T-helper 22 cell (primary cell): ENCODE data around the gene CPEB4.
A peak's percentile ranks its signal among the peaks of the same experiment; 100 is the strongest.

Experiments used
- DNase-seq: peaks from one replicate; pipeline ENCODE4 v3.0.0-alpha.2; 2020; ENCODE audit warnings: low read depth

Gene CPEB4

DNA sequence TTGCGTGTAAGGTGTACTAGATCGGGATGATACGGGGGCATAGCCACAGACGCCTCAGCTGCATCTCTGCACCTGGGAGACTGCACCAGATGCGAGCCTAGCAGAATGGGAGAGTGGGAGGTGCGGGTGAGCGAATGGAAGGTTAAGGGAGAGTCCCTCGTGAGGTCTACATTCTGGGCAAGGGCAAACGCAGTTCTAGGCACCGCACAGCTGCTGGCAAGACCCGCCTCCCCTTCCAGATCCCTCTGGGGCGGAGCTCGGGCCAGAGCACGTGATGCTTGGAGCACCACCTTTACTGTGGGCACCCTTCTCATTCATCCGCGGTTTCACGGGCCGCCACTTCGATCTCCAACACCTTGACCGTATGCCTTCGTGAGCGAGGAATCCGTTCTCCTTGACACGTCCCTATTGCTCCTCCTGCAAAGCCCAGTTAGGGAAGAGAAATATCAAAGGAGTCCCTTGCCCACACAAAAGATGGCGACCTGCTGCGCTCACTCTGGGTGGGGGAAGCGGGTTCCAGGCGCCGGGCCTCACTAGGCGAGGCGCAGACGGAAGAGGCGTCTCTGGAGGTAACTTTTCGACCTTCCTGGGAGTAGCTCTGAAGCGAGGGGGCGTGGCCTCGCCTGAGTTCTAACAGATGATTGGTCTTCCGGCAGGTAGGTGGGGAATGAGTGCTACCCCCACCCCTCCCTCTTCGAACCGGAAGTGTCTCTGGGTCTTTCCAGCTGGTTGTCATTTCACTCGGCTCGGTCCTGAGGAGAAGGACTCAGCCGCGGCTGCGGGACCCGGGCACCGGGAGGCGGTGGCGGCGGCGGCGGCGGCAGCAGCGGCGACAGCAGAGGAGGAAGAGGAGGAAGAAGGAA lies at the start of gene CPEB4:
CPEB4 (plus strand) TSS at position 740 of the 863 bp plus-strand sequence. CDS start 1,385 bp downstream, outside the sequence.
- DNase-seq, result peak; percentile 96

DNA sequence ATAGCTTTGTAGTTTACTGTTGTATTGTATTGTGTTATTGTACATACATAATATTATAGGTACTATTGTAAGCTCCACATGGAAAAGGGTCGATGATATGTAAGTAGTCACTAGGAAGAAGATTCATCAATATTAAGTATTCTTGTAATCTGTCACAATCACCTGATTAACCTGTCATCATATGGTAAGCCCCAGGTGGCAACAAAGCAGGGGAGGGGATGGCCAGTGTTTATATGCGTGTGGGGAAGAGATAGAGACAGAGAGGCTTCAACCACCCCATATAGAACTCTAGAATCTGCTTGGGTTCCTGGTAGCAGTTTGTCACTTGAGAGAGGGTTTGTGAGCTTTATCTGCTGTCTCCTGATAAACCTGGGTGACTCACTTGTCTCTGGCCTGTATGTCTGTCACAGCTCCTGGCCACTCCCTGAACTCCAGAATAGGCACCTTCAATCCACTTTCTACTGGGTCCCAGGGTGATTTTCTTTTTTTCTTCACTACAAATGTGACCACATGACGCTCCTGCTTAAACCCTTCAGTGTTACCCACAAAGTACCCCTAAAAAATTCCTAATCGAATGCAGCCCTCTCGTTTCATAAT lies 48.9 kb upstream of the CPEB4 start:
- DNase-seq, result no peak

DNA sequence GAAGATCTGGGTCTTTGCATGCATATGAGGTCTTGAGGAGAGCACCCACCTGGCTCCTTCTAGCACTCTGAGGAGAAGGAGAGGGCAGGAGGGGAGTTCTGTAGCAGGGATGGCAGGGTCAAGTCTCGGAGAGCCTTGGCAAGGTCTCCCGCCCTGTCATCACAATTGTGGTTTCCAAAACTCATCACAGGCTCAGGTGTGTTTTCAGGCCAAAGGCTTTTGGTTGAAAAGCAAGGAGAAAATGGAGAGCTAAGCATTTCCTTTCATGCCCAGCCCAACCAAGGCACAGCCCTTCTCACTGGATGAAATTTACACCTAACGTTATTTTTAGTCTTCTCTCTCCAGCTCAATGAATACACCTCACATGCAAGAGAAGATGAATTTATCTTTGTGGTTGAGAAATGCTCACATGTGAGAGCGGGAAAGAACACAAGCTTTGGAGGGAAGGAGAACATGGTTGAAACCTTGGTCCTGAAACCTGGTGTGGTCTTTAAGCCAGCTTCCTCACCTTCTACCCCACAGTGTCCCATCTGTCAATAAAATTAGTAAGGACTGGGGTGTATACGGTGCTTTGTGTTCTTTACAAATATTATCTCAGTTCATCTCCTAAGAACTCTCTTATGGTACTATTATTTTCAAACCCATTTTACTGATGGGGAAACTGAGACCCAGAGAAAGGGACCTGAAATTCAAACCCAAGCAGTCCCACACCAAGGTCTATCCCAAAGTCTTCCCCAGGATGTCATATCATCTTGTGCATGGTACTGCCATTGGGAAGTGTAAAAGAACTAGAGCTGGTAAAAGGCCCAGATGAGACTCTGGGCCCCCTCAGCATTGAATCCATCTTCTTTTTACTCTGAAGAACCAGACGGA lies 47.8 kb upstream of the CPEB4 start:
- no peak for DNase-seq

DNA sequence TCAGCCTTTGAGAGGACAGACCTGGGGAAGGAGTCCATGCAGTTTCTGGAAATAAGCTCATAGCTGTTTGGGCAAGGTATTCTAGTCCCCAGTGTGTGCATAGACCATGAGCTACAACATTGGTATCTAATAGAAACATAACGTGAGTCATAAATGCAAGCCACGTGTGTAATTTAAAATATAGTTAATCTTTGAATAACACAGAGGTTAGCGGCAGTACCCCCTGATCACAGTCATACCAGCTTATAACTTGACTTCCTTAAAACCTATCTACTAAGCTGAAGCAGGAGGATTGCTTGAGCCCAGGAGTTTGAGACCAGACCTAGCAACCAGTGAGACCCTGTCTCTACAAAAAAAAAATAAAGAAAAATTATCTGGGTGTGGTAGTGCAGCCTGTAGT lies 46.4 kb upstream of the CPEB4 start:
- no peak for DNase-seq

DNA sequence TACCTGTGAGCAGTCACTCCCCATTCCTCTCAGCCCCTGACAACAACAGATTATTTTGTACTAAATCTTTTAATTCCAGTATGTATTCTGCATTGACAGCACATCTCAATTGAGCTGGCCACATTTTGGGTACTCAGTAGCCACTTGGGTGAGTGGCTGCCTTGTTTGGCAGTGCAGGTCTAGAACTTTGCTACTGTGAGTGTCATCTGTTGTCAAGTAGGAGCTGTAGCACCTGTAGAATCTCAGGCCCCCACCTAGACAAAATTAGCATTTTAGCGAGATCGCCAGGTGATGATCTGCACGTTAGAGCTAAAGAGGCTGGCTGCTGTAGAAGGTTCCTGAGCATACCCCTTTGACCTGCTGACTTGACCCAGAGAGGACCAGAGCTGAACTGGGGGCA lies 44.4 kb upstream of the CPEB4 start:
- no peak for DNase-seq

DNA sequence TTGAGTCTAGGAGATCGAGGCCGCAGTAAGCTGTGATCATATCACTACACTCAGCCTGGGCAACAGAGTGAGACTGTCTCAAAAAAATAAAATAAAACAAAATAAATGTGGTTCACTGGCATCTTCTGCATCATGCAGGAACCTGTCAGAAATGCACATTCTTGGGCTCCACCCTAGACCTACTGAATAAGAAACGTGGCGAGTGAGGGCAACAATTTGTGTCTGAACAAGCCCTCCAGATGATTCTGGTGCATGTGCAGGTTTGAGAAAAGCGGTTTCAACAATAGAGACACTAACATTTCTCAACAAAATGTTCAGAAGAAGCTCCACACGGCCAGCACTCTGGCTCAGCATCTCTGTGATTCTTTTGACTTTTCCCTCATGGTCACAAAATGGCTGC lies 42.8 kb upstream of the CPEB4 start:
- no peak for DNase-seq

DNA sequence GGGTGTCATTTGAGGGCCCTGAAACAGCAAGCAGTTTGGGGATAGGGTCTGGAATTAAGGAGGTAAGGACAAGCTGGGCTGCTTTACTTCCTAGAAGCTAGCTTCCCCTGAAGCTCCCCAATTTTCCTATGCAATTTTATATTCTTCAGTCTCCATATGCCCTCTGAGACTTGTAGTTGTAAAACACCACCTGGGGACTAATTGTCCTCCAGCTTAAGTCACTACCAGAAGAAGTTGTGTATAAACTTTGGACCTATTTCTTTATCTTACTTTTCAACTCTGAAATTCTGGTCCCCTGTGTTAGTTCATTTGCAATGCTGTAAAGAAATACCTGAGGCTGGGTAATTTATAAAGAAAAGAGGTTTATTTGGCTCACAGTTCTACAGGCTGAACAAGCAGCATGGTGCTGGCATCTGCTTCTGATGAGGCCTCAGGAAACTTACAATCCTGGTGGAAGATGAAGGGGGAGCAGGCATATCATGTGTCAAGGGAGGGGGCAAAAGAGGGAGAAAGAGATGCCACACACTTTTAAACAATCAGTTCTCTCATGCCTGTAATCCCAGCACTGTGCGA lies 41.1 kb upstream of the CPEB4 start:
- no peak for DNase-seq

DNA sequence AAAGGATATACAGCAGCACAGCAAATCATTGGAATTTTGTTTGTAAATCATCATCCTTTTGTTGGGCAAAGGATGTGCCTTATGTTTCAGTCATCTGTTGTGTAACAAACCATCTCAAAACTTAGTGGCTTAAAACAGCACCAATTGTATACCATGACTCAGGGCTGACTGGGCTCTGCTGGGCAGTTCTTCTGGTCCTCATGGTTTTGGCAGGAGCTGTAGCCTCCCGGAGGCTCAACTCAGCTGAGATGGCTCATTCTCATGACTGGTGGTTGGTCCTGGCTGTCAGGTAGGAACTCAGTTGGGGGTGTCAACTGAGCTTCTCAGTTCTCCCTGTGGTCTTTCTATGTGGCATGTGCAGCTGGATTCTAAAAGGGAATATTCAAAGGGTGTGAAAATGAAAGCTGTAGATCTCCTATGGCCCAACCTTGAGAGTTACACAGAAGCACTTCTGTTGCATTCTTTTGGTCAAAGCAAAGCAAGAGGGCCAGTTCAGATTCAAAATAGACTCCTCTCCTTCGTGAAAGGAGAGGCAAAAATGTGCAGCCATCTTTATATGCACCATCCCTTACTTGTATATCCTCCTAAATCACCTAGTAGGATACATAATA lies 39.1 kb upstream of the CPEB4 start:
- no peak for DNase-seq

DNA sequence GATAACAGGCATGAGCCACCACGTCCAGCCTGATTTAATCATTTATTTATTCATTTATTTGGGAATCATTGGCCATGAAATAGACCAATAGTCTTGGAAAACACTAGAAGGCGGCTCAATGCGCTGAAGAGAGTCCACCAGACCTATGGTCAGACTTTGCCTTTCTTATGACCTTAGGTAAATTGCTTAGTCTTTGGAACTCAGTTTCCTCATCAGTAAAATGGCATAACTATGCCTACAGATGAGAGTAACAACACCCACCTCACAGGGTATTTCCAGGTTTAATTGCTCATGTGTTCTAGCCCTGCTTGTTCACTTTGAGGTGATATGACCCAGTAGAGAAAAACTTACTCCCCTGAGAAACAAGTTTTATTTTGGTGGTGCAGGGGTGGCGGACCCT lies 38.2 kb upstream of the CPEB4 start:
- no peak for DNase-seq

DNA sequence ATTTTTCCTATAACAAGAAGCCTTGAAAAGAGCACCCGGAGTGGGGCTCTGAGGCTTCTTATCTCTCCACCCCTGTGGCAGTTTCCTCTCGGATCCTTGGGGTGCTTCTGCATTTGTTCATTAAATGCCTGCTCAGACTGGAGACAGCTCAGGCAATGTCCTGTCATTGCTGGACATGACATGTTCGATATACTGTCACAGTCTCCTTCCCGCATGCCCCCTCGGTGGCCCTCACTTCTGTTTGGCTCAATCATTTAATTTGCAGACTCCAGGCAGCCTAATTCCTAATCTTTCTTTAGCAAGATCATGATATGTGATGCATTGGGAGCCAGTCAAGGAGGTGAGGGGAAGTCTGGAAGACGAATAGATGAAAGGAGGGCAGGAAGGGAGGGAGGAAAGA lies 37.5 kb upstream of the CPEB4 start:
- DNase-seq, result no peak

DNA sequence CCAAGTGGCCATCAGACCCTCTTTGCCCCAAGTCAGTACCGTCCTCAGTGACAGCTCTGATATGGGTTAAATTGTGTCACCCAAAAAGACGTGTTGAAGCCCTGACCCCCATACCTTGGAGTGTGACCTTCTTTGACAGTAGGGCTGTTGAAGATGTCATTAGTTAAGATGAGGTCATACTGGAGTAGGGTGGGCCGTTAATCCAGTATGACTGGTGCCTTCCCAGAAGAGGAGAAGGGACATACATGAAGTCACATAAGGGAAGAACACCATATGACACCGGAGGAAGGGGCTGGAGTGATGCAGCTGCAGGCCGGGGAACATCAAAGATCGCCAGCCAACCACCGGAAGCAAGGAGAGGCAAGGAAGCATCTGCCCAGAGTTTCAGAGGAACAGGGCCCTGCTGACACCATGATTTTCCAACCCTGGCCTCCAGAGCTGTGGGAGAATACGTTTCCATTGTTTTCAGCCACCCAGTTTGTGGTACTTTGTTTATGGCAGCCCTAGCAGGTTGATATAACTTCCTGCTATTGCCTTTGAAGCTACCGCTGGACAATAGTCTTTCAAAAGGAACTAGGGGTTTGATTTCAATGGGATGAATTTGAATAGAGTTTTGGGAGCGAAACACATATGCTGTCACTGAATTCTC lies 36.4 kb upstream of the CPEB4 start:
- DNase-seq, result no peak

DNA sequence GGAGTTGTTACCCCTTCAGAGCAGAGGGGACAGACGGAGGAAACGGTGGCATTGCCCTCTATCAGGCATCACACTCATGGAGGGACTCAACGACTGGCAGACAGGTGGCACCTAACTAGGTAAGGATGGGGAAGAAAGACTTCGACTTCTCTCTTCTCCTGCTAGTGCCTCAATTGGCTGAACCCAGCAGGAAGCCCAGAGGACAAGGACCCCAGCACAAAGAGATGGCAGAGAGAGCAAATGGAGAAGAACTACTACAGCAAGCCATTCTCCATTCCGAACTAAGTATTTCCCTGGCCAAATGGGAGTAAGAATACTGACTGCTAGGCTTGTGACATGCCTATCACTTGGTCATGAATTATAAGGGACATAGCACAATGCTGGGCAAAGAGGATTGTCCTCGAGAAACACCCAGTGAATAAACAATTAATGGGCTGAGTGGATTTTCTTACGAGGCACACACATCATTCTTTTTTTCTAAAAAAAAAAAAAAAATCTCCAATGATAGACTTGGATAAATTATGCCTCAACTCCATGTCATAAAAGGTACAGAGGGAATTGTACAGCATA lies 35.3 kb upstream of the CPEB4 start:
- no peak for DNase-seq

DNA sequence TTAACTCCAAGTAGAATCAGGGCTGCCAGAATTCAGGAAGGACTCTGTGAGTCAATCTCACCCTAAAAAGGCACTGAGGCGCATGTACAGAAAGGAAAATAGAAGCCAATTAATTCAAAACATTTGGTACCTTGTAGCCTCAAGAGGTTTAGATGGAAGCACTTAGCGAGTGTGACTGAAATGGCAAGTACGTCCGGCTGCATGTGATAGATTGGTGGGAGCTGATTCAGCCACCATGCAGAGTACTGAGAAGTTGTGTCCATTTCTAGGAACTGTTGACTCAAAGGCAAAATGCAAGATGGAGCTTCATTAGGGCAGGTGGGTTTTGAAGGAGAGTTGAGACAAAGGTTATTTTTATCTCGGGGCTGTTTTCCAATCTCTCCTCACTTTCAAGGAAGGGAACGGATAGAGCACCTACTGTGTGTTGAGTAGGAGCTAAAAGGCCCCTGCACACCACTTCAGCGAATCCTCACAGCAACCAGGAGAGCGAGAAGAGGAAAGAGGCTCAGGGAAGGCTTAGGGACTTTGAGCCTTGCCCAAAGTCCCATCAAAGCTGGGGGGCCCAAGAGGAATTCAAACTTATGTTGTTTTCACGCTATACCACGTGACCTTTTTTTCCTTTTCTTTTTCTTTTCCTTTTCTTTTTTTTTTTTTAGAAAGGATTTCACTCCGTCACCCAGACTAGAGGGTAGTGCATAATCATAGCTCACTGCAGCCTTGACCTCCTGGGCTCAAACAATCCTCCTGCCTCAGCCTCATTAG lies 34.6 kb upstream of the CPEB4 start:
- no peak for DNase-seq

DNA sequence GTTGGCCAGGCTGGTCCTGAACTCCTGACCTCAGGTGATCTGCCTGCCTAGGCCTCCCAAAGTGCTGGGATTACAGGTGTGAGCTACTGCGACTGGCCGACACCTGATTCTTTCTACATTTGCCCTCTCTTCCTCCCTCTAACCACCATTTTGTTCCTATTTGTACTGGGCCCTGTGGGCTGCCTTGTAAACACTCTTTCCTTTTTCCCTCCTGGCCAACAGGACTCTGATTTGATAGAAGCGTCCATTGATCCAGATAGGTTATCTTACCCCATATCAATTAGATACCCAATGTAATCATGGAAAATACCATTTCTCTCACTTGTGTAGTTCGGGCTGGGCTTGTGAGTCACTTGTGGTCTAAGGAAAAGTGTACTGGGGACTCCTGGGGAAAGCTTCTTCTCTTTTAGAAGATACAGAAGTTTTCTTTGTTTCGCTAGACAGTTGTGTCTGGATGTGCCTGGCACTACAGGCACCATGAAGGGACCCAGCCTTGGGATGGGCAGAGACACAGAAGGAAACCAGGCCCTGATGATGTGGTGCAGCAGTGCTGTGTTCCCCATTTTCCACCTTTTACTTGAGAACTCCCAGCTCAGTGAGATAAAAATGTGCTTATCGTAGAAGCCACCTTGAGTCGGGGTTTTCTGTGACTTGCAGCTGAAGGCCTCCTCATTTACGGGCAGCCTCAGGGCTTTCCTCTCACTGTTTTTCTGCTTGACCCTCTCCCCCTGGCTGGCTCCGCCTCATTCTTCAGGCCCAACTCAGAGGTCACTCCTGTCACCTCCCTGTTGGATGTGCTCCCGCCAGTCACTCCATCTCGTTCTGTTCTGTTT lies 32.8 kb upstream of the CPEB4 start:
- DNase-seq, result no peak

DNA sequence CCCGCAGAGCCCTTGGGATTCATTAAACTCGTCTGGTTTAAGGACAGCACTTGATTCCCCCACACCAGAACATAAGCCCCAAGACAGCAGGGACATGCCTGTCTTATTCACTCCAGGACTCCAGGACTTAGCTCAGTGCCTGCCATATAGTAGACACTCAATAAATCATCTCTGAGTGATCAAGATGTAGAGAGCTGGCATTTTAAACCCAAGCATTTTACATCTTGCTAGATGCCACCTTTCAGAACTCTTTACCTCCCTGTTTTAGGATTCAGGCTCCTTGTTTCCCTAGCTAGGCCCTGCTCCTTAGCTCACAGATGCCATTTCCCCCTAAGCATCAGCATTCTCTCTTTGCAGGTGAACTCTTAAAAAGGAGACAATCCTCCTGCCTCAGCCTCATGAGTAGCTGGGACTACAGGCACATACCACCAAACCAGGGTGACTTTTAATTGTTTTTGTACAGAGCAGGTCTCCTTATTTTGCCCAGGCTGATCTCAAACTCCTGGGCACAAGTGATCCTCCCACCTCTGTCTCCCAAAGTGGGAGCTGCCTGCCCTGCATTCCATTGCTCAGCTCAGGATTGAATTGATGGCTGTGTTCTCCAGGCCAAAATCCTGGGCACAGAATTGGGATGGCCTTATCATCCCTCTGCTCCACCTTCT lies 32.0 kb upstream of the CPEB4 start:
- DNase-seq, result no peak

DNA sequence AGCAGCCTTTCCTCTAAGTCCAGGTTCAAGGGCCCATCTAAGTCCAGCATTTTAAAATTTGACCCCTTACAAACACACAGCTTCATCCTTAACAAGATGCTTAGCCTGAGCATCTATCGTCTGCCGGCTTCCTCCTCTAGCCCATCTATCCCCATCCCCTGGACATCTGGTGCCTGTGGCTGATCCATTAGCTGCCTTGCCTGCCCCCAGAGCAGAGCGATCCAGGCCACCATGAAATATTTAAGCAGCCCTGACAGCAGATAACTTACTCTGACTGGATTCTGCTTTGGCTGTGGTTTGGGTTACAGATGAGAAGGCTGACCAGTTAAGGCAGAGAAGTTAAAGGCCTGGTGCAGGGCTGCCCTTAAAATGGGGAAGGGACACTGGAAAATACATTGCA lies 30.9 kb upstream of the CPEB4 start:
- DNase-seq, result no peak

DNA sequence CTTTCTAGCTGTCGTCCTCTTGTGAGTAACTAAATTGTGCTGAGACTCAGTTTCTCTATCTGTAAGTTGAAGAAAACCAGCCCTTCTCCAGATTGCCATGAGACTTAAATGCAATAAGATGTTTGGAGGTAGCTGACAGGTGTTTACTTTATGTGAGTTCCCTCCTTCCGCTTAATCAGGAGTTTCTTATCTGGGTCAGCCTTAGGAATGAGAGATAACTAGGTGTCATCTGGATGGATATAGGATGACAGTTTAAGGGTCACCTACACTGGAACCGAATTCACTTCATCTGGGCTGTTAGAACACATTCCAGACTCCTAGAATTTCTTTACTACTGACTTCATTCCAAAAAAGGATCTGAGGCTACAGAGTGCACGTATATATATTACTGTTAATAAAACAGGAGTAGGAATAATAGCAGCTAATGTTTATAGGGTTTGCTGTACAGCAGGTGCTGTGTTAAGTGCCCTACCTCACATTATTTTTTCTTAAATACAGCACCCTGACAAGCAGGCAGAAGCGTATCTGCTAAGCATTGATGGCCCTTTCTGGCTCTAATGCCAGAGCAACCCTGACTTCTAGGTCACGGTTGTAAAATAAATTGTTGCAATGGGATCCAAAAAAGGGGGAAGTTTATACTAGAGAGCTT lies 30.0 kb upstream of the CPEB4 start:
- DNase-seq, result no peak

DNA sequence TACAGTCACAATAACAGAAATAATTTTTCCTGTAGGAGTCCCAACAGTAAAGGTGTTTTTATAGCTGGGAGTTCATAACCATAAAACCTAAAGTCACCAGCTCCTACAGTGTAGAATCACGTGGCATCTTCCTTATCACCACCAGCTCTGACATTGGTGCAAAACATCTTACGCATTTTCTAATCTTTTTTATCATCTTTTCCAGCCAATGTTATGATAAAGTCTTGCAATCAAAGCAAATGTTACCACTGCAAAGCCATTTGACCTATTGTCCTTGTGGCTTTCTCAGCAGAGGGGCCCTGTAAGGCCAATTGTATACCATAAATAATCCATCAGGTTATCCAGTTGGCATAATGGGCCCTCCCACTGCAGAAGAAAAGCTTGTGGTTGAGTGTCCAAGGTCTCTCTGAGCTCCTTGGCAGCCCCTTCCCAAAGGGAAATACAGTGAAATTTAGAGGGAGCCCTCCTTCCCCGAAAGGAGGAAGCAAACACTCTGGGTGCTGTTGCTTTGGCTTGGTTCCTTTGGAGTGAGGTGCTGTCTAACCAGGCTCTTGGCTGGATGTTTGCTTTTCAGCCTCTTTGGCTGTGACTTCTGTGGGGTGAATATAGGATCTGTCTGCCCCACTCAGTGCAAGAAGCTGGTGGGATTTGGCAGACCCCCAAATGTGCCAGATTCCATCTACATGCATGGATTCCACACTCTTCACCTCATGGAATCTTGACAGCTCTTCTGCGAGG lies 29.3 kb upstream of the CPEB4 start:
- DNase-seq, result no peak
